LNCAP (cell line): ENCODE measurements around the gene GNAI3.
A peak's percentile ranks its signal among the peaks of the same experiment; 100 is the strongest.

Experiments
- CTCF ChIP-seq: fragments of 450-650 bp; IDR thresholded peaks from 2 replicates; pipeline ENCODE4 v1.5.1; 2017; ENCODE audit warnings: mild to moderate bottlenecking

Gene GNAI3

GRCh38 chr1:109642626-109643025, 94.2 kb downstream of the GNAI3 start:
- no peak for TF ChIP-seq CTCF

- peak; percentile 90 for TF ChIP-seq CTCF
Measured at GRCh38 chr1:109643385-109644230, 95.2 kb downstream of the GNAI3 start.

GRCh38 chr1:109644670-109645069, 96.3 kb downstream of the GNAI3 start:
- TF ChIP-seq CTCF = no peak

- TF ChIP-seq CTCF = peak; percentile 62
Measured at GRCh38 chr1:109649491-109649914, 101.1 kb downstream of the GNAI3 start.

- no peak for TF ChIP-seq CTCF
Measured at GRCh38 chr1:109650609-109651008, 102.2 kb downstream of the GNAI3 start.

GRCh38 chr1:109652402-109652801, 104.0 kb downstream of the GNAI3 start:
- no peak for TF ChIP-seq CTCF

GRCh38 chr1:109653306-109653705, 104.9 kb downstream of the GNAI3 start:
- no peak for TF ChIP-seq CTCF
